Upper lobe of right lung (tissue), 1 donor: ENCODE results near the gene NAA35. TPM values are rescaled to one million over a fixed set of nuclear protein-coding genes. Genes with fewer than 3 reads are reported as not detected.
"Not testable (repeated sequence)": the region's sequence is repeated elsewhere in the genome, so short reads cannot be mapped to it uniquely, and the experiment has no call there.

Source experiments
- ATAC-seq: fragments of 200-7000 bp; cut with Tn5 transposase; one replicate; pipeline ENCODE4 v1.9.1; 2020; ENCODE audit warnings: mild to moderate bottlenecking, moderate library complexity
- DNase-seq: peaks from one replicate; pipeline ENCODE4 v3.0.0-alpha.2; 2020
- H3K27ac ChIP-seq: fragments of 200-600 bp; one replicate; pipeline ENCODE4 v1.8.0; 2022
- H3K27me3 ChIP-seq: fragments of 200-600 bp; one replicate; pipeline ENCODE4 v1.8.0; 2022; ENCODE audit warnings: mild to moderate bottlenecking
- H3K36me3 ChIP-seq: fragments of 200-600 bp; one replicate; pipeline ENCODE4 v1.8.0; 2022
- H3K4me1 ChIP-seq: fragments of 200-600 bp; one replicate; pipeline ENCODE4 v1.8.0; 2022
- H3K4me3 ChIP-seq: fragments of 200-600 bp; one replicate; pipeline ENCODE4 v1.8.0; 2022; ENCODE audit warnings: mild to moderate bottlenecking
- H3K9me3 ChIP-seq: fragments of 200-600 bp; one replicate; pipeline ENCODE4 v1.8.0; 2022
- intact Hi-C: fragments of 100-400 bp; cut with DNase I; formaldehyde crosslinking; loops from one replicate; pipeline ENCODE4 v1.11.0; 2022
- total RNA-seq: library from RNA; stranded (reverse); fragmentation: NEBNext Ultra II Directional; extraction: Animal tissue kit (Norgen Biotek cat#: 25700); gene quantifications from one replicate; pipeline ENCODE4 v1.2.1, GENCODE V29; 2021
- TF ChIP-seq, protein P1 (sequence below): fragments of 200-600 bp; IDR thresholded peaks from one replicate; pipeline ENCODE4 v1.8.0; 2022; ENCODE audit warnings: antibody characterized with exemption
- donor health status: DM: no; HTN: yes; CAD: no; lungs with severe emphysema.

NAA35 gene
- total RNA-seq, 1 donor from 2014 or later, result 20.3 TPM

DNA sequence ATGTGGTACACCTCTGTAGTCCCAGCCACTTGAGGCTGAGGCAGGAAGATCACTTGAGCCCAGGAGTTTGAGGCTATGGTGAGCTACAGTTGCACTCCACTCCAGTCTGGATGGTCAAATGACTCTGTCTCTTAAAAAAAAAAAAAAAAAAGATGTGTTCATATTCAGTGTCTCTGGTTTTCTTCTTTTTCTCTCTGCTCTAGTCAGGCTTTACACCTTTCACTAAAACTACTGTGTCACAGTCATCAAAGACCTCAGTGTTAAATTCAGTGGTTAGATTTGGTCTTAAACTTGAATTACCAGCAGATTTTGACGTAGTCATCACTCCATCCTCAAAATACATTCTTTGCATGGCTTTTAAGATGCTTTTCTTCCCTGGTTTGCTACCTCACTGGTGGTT is 28.8 kb downstream of the NAA35 start:
- Histone ChIP-seq H3K27me3 (no peaks in the 10 kb centered on the region), H3K4me3 (no peak overlapping the region), H3K27ac (no peak overlapping the region), H3K4me1 (no peaks in the 10 kb centered on the region), H3K36me3 (peaks cover 23% of the 10 kb centered on the region), H3K9me3 (no peaks in the 10 kb centered on the region)
- no peak for ATAC-seq
- DNase-seq, result no peak
- TF ChIP-seq, protein P1, sequence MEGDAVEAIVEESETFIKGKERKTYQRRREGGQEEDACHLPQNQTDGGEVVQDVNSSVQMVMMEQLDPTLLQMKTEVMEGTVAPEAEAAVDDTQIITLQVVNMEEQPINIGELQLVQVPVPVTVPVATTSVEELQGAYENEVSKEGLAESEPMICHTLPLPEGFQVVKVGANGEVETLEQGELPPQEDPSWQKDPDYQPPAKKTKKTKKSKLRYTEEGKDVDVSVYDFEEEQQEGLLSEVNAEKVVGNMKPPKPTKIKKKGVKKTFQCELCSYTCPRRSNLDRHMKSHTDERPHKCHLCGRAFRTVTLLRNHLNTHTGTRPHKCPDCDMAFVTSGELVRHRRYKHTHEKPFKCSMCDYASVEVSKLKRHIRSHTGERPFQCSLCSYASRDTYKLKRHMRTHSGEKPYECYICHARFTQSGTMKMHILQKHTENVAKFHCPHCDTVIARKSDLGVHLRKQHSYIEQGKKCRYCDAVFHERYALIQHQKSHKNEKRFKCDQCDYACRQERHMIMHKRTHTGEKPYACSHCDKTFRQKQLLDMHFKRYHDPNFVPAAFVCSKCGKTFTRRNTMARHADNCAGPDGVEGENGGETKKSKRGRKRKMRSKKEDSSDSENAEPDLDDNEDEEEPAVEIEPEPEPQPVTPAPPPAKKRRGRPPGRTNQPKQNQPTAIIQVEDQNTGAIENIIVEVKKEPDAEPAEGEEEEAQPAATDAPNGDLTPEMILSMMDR, result no peak
- intact Hi-C loops, result no loop called here

DNA sequence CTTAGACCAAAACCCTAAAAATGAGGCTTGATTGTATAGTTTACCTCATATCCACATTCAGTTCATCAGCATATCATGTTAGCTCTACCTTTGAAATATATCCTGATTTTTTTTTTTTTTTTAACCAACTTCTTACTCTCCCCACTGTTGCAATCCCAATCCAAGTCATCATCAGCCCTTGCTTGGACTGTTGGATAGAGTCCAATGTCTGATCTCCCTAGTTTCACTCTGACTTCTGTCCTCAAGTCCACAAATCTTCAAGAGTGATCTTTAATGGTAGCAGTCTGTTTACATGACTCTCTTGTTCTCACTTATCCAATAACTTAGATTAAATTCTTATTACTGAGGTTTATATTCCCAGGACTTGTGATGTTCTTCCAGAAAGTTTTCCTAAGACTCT is 30.8 kb downstream of the NAA35 start:
- H3K9me3 ChIP-seq, result no peaks in the 10 kb centered on the region
- no peak overlapping the region for H3K4me3 ChIP-seq
- no peak overlapping the region for H3K27ac ChIP-seq
- H3K36me3 ChIP-seq, result peaks cover 30% of the 10 kb centered on the region
- DNase-seq (no peak), ATAC-seq (no peak)
- TF ChIP-seq, protein P1, result no peak
- no peaks in the 10 kb centered on the region for H3K27me3 ChIP-seq
- intact Hi-C loops, result no loop called here
- H3K4me1 ChIP-seq, result no peaks in the 10 kb centered on the region

DNA sequence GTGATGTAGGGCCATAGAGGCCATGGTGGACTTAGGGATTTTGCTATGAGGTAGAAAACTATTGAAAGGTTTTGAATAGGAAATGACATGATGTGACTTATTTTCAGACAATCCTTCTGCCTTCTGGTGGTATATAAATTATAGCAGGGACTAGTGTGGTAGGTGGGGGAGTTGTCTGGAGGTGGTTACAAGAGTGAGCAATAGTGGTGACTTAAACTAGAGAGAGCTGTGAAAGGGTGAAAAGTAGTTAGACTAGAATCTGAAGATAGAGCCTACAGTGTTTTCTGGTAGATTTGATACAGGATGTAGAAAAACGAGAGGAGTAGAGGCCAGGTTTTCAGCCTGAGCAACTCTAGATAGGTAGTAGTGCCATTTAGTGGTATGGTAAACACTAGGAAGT is 32.3 kb downstream of the NAA35 start:
- no peaks in the 10 kb centered on the region for H3K4me1 ChIP-seq
- no peaks in the 10 kb centered on the region for H3K27me3 ChIP-seq
- ATAC-seq (no peak), DNase-seq (no peak)
- H3K27ac ChIP-seq, result no peak overlapping the region
- peaks cover 45% of the 10 kb centered on the region for H3K36me3 ChIP-seq
- no peaks in the 10 kb centered on the region for H3K9me3 ChIP-seq
- TF ChIP-seq, protein P1, result no peak
- intact Hi-C loops, result no loop called here
- no peak overlapping the region for H3K4me3 ChIP-seq

DNA sequence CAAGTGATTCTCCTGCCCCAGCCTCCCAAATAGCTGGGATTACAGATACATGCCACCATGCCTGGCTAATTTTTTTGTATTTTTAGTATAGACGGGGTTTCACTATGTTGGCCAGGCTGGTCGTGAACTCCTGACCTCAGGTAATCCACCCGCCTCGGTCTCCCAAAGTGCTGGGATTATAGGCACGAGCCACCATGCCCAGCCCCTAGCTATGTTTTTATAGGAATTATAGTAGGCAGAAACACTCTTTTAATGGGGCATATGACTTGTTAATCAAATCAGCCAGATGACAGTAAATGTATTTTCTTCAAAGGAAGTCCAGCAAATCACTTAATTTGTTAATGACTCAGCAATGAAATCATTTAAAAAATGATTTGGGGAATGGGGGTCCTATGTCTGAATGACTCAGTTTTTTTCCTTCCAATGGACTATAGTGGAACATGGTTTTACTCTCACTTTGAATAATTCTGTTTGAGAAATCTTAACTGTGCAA is 33.2 kb downstream of the NAA35 start:
- DNase-seq, intact Hi-C loops, H3K27me3 ChIP-seq, H3K4me1 ChIP-seq, H3K27ac ChIP-seq, H3K9me3 ChIP-seq, H3K4me3 ChIP-seq, ATAC-seq: not testable (repeated sequence)
- H3K36me3 ChIP-seq, result peaks cover 53% of the 10 kb centered on the region

DNA sequence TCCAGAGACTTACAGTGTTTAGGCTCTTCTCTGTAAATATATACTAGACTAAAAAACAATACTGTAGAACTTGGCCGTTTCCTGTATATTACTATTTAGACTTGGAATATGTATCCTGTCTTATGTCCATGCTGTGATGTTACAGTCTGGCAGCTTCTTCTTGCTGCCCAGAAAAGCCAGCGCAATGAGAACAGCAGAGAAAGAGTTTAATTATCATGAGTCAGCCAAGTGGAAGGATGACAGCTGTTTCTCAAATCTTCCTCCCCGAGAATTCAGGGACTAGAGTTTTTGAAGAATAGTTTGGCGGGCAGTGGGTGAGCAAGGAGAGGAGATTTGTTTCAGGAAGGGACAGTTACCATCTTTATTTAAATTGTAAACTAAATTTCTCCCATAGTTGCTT is 37.5 kb downstream of the NAA35 start:
- Histone ChIP-seq H3K36me3 (peaks cover 78% of the 10 kb centered on the region), H3K4me3 (no peak overlapping the region), H3K4me1 (no peaks in the 10 kb centered on the region), H3K9me3 (no peaks in the 10 kb centered on the region), H3K27me3 (no peaks in the 10 kb centered on the region), H3K27ac (no peak overlapping the region)
- DNase-seq (no peak), ATAC-seq (no peak)
- intact Hi-C loops, result no loop called here
- TF ChIP-seq, protein P1, result no peak

DNA sequence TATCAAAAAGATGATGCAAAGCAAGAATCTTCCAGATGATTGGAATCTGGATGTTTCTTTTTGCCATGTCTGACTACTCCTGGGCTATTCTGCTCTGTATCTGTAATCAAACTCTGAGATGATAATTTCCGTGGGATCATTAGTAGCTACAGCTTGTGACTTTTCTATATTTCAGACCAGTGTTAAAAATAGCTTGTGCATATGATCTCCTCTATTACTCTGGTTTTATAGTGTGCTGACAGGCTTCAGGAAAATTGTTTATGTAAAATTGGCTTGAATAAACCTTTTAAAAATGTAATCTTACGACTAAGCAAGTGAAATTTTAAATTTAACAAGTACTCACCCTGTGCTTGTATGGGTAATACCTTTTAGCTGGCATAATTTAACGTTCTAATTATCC is 40.4 kb downstream of the NAA35 start:
- DNase-seq (no peak), ATAC-seq (no peak)
- no peak overlapping the region for H3K4me3 ChIP-seq
- no peaks in the 10 kb centered on the region for H3K4me1 ChIP-seq
- no peak overlapping the region for H3K27ac ChIP-seq
- H3K27me3 ChIP-seq, result no peaks in the 10 kb centered on the region
- TF ChIP-seq, protein P1, result no peak
- intact Hi-C loops, result no loop called here
- no peaks in the 10 kb centered on the region for H3K9me3 ChIP-seq
- peaks cover 70% of the 10 kb centered on the region for H3K36me3 ChIP-seq
